ENCODE data around the gene NOL3. TPM values are rescaled to one million over a fixed set of nuclear protein-coding genes. Genes with fewer than 3 reads are reported as not detected.
"Not testable (repeated sequence)": the region's sequence is repeated elsewhere in the genome, so short reads cannot be mapped to it uniquely, and the experiment has no call there.

NOL3 gene
- total RNA-seq (2022) = 49.8 and 65.7 TPM in 2 replicates
- Bru-seq, nascent RNA = percentile 81 among the genes with signal in this experiment
- percentile 88 among the genes with signal in this experiment for BruChase-seq, experiment 1, labeled RNA remaining after a 6-hour chase
- BruChase-seq, experiment 2, labeled RNA remaining after a 2-hour chase = percentile 84 among the genes with signal in this experiment
- long read RNA-seq, partial matches to known transcripts = 33 of 44 reads
- long read RNA-seq, other reads (novel, unspliced or antisense) = 4 of 44 reads

- Mint-ChIP-seq H3K27ac (ENCODE audit: low read depth, unreplicated experiment) (peak within 1 kb of the TSS; percentile 90), H3K27me3 (ENCODE audit: insufficient read depth, unreplicated experiment) (no peaks in the 10 kb centered on the region), H3K9me3 (ENCODE audit: unreplicated experiment) (no peaks in the 10 kb centered on the region), H3K4me1 (ENCODE audit: insufficient read depth, unreplicated experiment) (peaks cover 34% of the 10 kb centered on the region), H3K36me3 (ENCODE audit: insufficient read depth, unreplicated experiment) (peaks cover 11% of the 10 kb centered on the region), H3K4me3 (ENCODE audit: unreplicated experiment) (peak within 1 kb of the TSS; percentile 83)
- POLR2A ChIA-PET = interaction anchor here (0.7 to 2.8 kb wide), 15 partner anchors 8 to 1067 kb away, joined by 3 to 51 read pairs (median 4); partner anchors contain the start of genes ELMO3, FBXL8, MATCAP1 and PDP2
- CTCF ChIA-PET = interaction anchor here (0.7 to 1.4 kb wide), 5 partner anchors 11 to 208 kb away, joined by 3 to 4 read pairs (median 3); partner anchors contain the start of genes FBXL8, TMEM208 and TRADD
- no TSS peak for BruUV-seq (replicated peaks)
- peak; percentile 77 for DNase-seq (ENCODE audit: unreplicated experiment)
- TF ChIP-seq, protein P1, sequence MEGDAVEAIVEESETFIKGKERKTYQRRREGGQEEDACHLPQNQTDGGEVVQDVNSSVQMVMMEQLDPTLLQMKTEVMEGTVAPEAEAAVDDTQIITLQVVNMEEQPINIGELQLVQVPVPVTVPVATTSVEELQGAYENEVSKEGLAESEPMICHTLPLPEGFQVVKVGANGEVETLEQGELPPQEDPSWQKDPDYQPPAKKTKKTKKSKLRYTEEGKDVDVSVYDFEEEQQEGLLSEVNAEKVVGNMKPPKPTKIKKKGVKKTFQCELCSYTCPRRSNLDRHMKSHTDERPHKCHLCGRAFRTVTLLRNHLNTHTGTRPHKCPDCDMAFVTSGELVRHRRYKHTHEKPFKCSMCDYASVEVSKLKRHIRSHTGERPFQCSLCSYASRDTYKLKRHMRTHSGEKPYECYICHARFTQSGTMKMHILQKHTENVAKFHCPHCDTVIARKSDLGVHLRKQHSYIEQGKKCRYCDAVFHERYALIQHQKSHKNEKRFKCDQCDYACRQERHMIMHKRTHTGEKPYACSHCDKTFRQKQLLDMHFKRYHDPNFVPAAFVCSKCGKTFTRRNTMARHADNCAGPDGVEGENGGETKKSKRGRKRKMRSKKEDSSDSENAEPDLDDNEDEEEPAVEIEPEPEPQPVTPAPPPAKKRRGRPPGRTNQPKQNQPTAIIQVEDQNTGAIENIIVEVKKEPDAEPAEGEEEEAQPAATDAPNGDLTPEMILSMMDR (IDR thresholded peaks at IDR 0.05; ENCODE audit: unreplicated experiment) = no peak
- intact Hi-C loops (cut with micrococcal nuclease) = loop anchor here (1.0 kb wide), 1 partner anchor 9 kb away; no protein-coding TSS in a partner anchor
Measured at GRCh38 chr16:67170168-67170948, at the start of gene NOL3. NOL3 (plus strand) TSS chr16:67170538.

DNA sequence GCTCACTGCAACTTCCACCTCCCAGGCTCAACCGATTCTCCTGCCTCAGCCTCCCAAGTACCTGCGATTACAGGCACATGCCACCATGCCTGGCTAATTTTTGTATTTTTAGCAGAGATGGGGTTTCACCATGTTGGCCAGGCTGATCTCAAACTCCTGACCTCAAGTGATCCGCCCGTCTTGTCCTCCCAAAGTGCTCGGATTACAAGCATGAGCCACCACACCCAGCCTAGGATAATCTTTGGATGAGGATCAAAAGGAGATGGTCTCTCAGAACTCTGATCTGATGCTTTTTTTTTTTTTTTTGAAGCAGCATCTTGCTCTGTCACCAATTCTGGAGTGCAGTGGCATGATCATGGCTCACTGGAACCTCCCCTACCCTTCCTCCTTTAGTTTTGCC, 47.5 kb upstream of the NOL3 start:
- H3K4me1 Mint-ChIP-seq (ENCODE audit: insufficient read depth, unreplicated experiment); DNase-seq (ENCODE audit: unreplicated experiment); H3K4me3 Mint-ChIP-seq (ENCODE audit: unreplicated experiment); POLR2A ChIA-PET; H3K27me3 Mint-ChIP-seq (ENCODE audit: insufficient read depth, unreplicated experiment); BruUV-seq (replicated peaks); H3K27ac Mint-ChIP-seq (ENCODE audit: low read depth, unreplicated experiment); CTCF ChIA-PET; H3K9me3 Mint-ChIP-seq (ENCODE audit: unreplicated experiment); intact Hi-C loops (cut with micrococcal nuclease): not testable (repeated sequence)
- peaks cover 55% of the 10 kb centered on the region for H3K36me3 Mint-ChIP-seq (ENCODE audit: insufficient read depth, unreplicated experiment)

DNA sequence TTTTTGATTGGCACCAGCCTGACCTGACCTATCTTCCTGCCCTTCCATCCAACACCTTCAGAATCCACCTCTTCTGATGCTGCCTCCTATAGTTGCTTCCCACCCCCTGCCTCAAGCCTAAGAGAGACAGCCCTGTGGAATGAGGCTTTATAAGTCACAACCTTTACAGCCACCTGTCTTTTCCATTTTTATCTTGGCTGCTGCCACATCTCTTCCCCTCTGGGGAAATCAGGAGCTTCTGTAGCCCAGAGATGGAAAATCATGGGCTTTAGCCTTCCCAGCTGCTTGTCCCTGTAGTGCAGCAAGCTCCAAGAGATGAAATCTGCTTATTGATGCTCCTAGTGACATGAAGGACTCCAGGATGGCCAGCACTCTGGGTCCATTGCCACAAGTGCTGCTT, 41.9 kb upstream of the NOL3 start:
- CTCF ChIA-PET = interaction anchor here (0.6 to 1.7 kb wide), 5 partner anchors 11 to 238 kb away, joined by 3 to 6 read pairs (median 5); no protein-coding TSS in a partner anchor
- DNase-seq (ENCODE audit: unreplicated experiment) = no peak
- POLR2A ChIA-PET = no interaction called here

DNA sequence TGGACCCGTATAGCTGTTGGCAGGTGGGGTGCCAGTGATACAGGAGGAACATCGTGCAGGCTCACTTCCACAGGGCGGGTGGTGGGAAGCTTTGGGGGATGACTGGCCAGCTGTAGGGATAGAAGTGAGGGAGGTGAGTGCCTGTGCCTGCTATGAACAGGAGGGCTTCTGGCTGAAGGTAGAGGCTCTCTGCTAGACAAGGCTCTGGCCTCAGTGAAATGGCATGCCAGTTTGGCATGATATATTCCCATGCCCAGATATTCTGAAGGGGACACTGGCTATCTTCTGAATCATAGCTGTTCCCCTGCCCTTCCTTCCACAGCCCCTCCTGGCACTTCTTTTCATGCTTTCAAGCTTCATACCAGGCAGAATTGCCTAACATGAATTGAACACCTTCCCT, 41.5 kb upstream of the NOL3 start:
- DNase-seq (ENCODE audit: unreplicated experiment) = no peak
- ChIA-PET POLR2A (no interaction called here), CTCF (interaction anchor here (0.6 to 1.7 kb wide), 6 partner anchors 11 to 239 kb away, joined by 3 to 6 read pairs (median 4); no protein-coding TSS in a partner anchor)
- H3K4me1 Mint-ChIP-seq (ENCODE audit: insufficient read depth, unreplicated experiment) = no peaks in the 10 kb centered on the region
- no peak overlapping the region for H3K4me3 Mint-ChIP-seq (ENCODE audit: unreplicated experiment)
- TF ChIP-seq, protein P1 (IDR thresholded peaks at IDR 0.05; ENCODE audit: unreplicated experiment) = no peak
- no peaks in the 10 kb centered on the region for H3K9me3 Mint-ChIP-seq (ENCODE audit: unreplicated experiment)
- peaks cover 50% of the 10 kb centered on the region for H3K36me3 Mint-ChIP-seq (ENCODE audit: insufficient read depth, unreplicated experiment)
- no peaks in the 10 kb centered on the region for H3K27me3 Mint-ChIP-seq (ENCODE audit: insufficient read depth, unreplicated experiment)
- no TSS peak for BruUV-seq (replicated peaks)
- H3K27ac Mint-ChIP-seq (ENCODE audit: low read depth, unreplicated experiment) = no peak overlapping the region
- intact Hi-C loops (cut with micrococcal nuclease) = no loop called here

More for the DNA sequence above, 41.9 kb upstream of the NOL3 start:
- intact Hi-C loops (cut with micrococcal nuclease) = no loop called here
- peaks cover 46% of the 10 kb centered on the region for H3K36me3 Mint-ChIP-seq (ENCODE audit: insufficient read depth, unreplicated experiment)
- BruUV-seq (replicated peaks) = no TSS peak
- H3K4me3 Mint-ChIP-seq (ENCODE audit: unreplicated experiment) = no peak overlapping the region
- no peaks in the 10 kb centered on the region for H3K27me3 Mint-ChIP-seq (ENCODE audit: insufficient read depth, unreplicated experiment)
- no peaks in the 10 kb centered on the region for H3K4me1 Mint-ChIP-seq (ENCODE audit: insufficient read depth, unreplicated experiment)
- no peak overlapping the region for H3K27ac Mint-ChIP-seq (ENCODE audit: low read depth, unreplicated experiment)
- no peaks in the 10 kb centered on the region for H3K9me3 Mint-ChIP-seq (ENCODE audit: unreplicated experiment)
- TF ChIP-seq, protein P1 (IDR thresholded peaks at IDR 0.05; ENCODE audit: unreplicated experiment) = no peak
